Heart right ventricle (tissue), 16 donors: ENCODE results near the gene PRDM7. TPM values are rescaled to one million over a fixed set of nuclear protein-coding genes. Genes with fewer than 3 reads are reported as not detected.

Experiments
- ATAC-seq, 8 donors: fragments of 200-7000 bp; cut with Tn5 transposase; one replicate each; pipeline ENCODE4 v1.9.1; 2020; ENCODE audit warnings: mild to moderate bottlenecking in 8 of 8, moderate library complexity in 8 of 8, moderate number of reproducible peaks in 1 of 8
- DNase-seq, 2 donors: peaks; one replicate each; pipeline ENCODE4 v3.0.0-alpha.2; 2020
- H3K27ac ChIP-seq, 10 donors: fragments of 200-600 bp; sonication (generic) in 2 of 10; one replicate each; pipeline versions ENCODE4 v1.5.0 to v1.8.0; 2020 to 2022; ENCODE audit warnings: mild to moderate bottlenecking in 3 of 10
- H3K27me3 ChIP-seq, 7 donors: fragments of 200-600 bp; one replicate each; pipeline ENCODE4 v1.8.0; 2021 to 2022; ENCODE audit warnings: mild to moderate bottlenecking in 2 of 7
- H3K36me3 ChIP-seq, 9 donors: fragments of 200-600 bp; sonication (generic) in 1 of 9; one replicate each; pipeline versions ENCODE4 v1.5.0 to v1.8.0; 2020 to 2022; ENCODE audit warnings: mild to moderate bottlenecking in 2 of 9
- H3K4me1 ChIP-seq, 9 donors: fragments of 200-600 bp; sonication (generic) in 1 of 9; one replicate each; pipeline versions ENCODE4 v1.5.0 to v1.8.0; 2020 to 2022; ENCODE audit warnings: mild to moderate bottlenecking in 4 of 9
- H3K4me3 ChIP-seq, 10 donors: fragments of 200-600 bp; sonication (generic) in 2 of 10; one replicate each; pipeline versions ENCODE4 v1.5.0 to v1.8.0; 2020 to 2022; ENCODE audit warnings: mild to moderate bottlenecking in 7 of 10, moderate library complexity in 2 of 10
- H3K9me3 ChIP-seq, 11 donors: fragments of 200-600 bp in 10 of 11; sonication (generic) in 2 of 11; one replicate each; pipeline versions ENCODE4 v1.5.0 to v1.8.0; 2013 to 2022; ENCODE audit warnings: mild to moderate bottlenecking in 2 of 11, control low read depth in 1 of 11, moderate library complexity in 1 of 11
- WGBS, 2 donors: extraction: QIAGEN DNeasy Blood & Tissue Kit; methylation state at CpG; one replicate each; pipeline ENCODE4 v1.1.7; 2013; ENCODE audit warnings: inconsistent platforms in 1 of 2; 5-methylcytosine and 5-hydroxymethylcytosine counted together
- intact Hi-C, 10 donors: fragments of 100-400 bp; cut with DNase I; formaldehyde crosslinking; loops; one replicate each; pipeline versions ENCODE4 v1.11.1 to v1.14.2; 2022
- polyA plus RNA-seq, 2 donors: library from polyadenylated mRNA; stranded (reverse); fragments of 200-250 nt; gene quantifications; one replicate each; pipeline ENCODE4 v1.2.3, GENCODE V29; 2013
- total RNA-seq, 10 donors: library from RNA; stranded (reverse); fragmentation: NEBNext Ultra II Directional in 3 of 10; extraction: Animal tissue kit (Norgen Biotek cat#: 25700) in 3 of 10; gene quantifications; one replicate each; pipeline versions ENCODE4 v1.2.1 to v1.2.4, GENCODE V29; 2021 to 2023
- TF ChIP-seq, protein P1 (sequence below), 9 donors: fragments of 200-600 bp; sonication (generic) in 2 of 9; IDR thresholded peaks; one replicate each; pipeline versions ENCODE4 v1.5.0 to v1.8.0; 2021 to 2022; ENCODE audit warnings: antibody characterized with exemption in 9 of 9, mild to moderate bottlenecking in 5 of 9, moderate library complexity in 1 of 9
- donor health status: Arrhythmogenic right ventricular cardiomyopathy.
- donor health status: ischemic (EF 13 %, LVEDD 7.1; RV severe dilation, severe dysfunction).
- donor health status: healthy with polysubstance abuse.
- donor health status: DM: no; HTN: yes; CAD: no.
- donor health status: DM: no; HTN: no; CAD: no.
- donor health status: ischemic (EF 25% LVEDD 6.9; RV normal size, moderate dysfunction).
- donor health status: ischemic (EF 25% LVEDD 5.7; RV mildly dilated, moderate dysfunction).
- donor health status: healthy.
- donor health status: DM: yes; HTN: yes; CAD: no.
- donor health status: Ischemic cardiomyopathy.
- donor health status: ischemic (EF 35%, LVEDD 5.7; RV mildly dilated, moderate dysfunction).
- donor health status: nonischemic (EF 11% LVEDD 7.7; RV severe dilation, severe dysfunction).
- donor health status: DM: yes; HTN: yes; CAD: no.
- donor health status: PGD.
- donor health status: ischemic (EF 29% LVEDD 5.4; RV normal size, mild dysfunction).
- donor health status: nonischemic (EF 23%, LVEDD 6.1; RV moderate dilation, normal function).

The PRDM7 gene
- total and polyA plus RNA-seq, 12 donors: not detected

DNA sequence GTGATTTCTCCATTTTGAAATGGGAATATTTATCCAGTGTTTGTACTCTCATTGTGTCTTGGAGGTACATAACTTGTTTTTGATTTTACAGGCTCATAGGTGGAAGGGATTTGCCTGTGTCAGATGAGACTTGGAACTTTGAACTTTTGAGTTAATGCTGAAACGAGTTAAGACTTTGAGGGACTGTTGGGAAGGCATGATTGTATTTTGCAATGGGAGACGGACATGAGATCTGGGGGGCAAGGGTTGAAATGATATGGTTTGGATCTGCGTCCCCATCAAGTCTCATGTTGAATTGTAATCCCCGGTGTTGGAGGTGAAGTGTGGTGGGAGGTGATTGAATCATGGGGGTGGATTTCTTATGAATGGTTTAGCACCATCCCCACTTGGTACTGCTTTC, 21.8 kb downstream of the PRDM7 start:
- Histone ChIP-seq H3K27me3 (peaks cover 0 to 10% (median 0%) of the 10 kb centered on the region in 7 donors), H3K4me3 (no peak overlapping the region), H3K4me1 (no peaks in the 10 kb centered on the region), H3K36me3 (no peaks in the 10 kb centered on the region), H3K27ac (no peak overlapping the region), H3K9me3 (peaks cover 0 to 24% (median 13%) of the 10 kb centered on the region in 11 donors)
- no peak for DNase-seq
- no peak for ATAC-seq
- intact Hi-C loops: no loop called here
- 76 to 77% methylated on average over 4 of the region's 4 CpGs for WGBS, 2 donors
- TF ChIP-seq, protein P1, sequence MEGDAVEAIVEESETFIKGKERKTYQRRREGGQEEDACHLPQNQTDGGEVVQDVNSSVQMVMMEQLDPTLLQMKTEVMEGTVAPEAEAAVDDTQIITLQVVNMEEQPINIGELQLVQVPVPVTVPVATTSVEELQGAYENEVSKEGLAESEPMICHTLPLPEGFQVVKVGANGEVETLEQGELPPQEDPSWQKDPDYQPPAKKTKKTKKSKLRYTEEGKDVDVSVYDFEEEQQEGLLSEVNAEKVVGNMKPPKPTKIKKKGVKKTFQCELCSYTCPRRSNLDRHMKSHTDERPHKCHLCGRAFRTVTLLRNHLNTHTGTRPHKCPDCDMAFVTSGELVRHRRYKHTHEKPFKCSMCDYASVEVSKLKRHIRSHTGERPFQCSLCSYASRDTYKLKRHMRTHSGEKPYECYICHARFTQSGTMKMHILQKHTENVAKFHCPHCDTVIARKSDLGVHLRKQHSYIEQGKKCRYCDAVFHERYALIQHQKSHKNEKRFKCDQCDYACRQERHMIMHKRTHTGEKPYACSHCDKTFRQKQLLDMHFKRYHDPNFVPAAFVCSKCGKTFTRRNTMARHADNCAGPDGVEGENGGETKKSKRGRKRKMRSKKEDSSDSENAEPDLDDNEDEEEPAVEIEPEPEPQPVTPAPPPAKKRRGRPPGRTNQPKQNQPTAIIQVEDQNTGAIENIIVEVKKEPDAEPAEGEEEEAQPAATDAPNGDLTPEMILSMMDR (IDR thresholded peaks at IDR 0.05): no peak

DNA sequence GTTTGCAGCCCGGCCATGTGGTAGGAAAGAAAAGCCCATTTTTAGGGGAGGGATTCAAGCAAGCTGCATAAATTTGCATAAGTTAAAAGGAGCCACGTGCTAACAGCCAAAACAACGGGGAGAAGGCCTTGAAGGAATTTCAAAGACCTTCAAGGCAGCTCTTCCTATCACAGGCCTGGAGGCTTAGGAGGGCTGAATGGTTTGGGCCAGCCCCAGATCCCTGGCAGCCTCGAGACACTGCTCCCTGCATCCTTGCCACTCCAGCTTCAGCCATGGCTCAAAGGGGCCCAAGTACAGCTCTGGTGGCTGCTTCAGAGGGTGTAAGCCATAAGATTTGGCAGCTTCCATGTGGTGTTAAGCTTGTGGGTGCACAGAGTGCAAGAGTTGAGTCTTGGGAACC, 22.6 kb downstream of the PRDM7 start:
- TF ChIP-seq, protein P1 (IDR thresholded peaks at IDR 0.05): no peak
- DNase-seq: no peak

DNA sequence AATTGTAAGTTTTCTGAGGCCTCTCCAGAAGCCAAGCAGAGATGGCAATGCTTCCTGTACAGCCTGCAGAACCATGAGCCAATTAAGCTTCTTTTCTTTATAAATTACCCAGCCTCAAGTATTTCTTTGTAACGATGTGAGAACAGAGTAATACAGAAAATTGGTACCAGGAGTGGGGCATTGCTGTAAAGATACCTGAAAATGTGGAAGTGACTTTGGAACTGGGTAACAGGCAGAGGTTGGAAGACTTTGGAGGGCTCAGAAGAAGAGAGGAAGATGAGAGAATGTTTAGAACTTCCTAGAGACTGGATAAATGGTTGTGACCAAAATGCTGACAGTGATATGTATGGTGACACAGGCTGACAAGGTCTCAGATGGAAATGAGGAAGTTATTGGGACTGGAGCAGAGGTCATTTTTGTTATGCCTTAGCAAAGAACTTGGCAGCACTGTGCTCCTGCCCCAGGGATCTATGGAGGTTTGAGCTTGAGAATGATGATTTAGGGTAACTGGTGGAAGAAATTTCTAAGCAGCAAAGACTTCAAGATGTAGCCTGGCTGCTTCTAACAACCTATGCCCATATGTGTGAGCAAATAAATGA, 23.1 kb downstream of the PRDM7 start:
- Histone ChIP-seq H3K27me3 (peaks cover 0 to 10% (median 0%) of the 10 kb centered on the region in 7 donors), H3K27ac (no peak overlapping the region), H3K4me1 (no peaks in the 10 kb centered on the region), H3K9me3 (peaks cover 0 to 24% (median 13%) of the 10 kb centered on the region in 11 donors), H3K4me3 (no peak overlapping the region), H3K36me3 (no peaks in the 10 kb centered on the region)
- WGBS, 2 donors: 63 to 78% methylated on average over 1 of the region's 1 CpG
- no peak for ATAC-seq
- DNase-seq: no peak
- TF ChIP-seq, protein P1 (IDR thresholded peaks at IDR 0.05): no peak
- intact Hi-C loops: no loop called here

More for the DNA sequence above, 22.6 kb downstream of the PRDM7 start:
- H3K27me3 ChIP-seq: peaks cover 0 to 10% (median 0%) of the 10 kb centered on the region in 7 donors
- peaks cover 0 to 24% (median 13%) of the 10 kb centered on the region in 11 donors for H3K9me3 ChIP-seq
- H3K36me3 ChIP-seq: no peaks in the 10 kb centered on the region
- H3K27ac ChIP-seq: no peak overlapping the region
- H3K4me3 ChIP-seq: no peak overlapping the region
- H3K4me1 ChIP-seq: no peaks in the 10 kb centered on the region
- no peak for ATAC-seq
- 47 to 52% methylated on average over 4 of the region's 4 CpGs for WGBS, 2 donors
- intact Hi-C loops: no loop called here

DNA sequence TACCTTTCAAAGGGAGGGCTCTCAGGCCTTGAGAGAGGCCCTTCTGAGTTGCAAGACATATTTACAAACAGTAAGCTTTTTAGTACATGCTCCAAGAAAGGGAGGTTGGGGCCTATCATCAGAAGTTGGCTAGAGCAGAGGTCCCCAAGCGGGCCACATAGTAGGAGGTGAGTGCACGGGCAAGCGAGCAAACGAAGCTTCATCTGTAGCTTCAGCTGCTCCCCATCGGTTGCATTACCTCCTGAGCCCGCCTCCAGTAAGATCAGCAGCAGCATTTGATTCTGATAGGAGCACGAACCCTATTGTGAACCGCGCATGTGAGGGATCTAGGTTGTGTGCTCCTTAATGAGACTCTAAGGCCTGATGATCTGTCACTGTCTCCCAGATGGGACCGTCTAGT, 26.2 kb downstream of the PRDM7 start:
- ATAC-seq (no peak), DNase-seq (no peak)
- no peak overlapping the region for H3K27ac ChIP-seq
- no peaks in the 10 kb centered on the region for H3K36me3 ChIP-seq
- WGBS, 2 donors: 84 to 86% methylated on average over 10 of the region's 10 CpGs
- H3K27me3 ChIP-seq: peaks cover 0 to 16% (median 11%) of the 10 kb centered on the region in 7 donors
- peaks cover 8 to 15% (median 12%) of the 10 kb centered on the region in 9 donors for H3K4me1 ChIP-seq
- intact Hi-C loops: no loop called here
- no peak overlapping the region for H3K4me3 ChIP-seq
- peaks cover 0 to 24% (median 13%) of the 10 kb centered on the region in 11 donors for H3K9me3 ChIP-seq
- TF ChIP-seq, protein P1 (IDR thresholded peaks at IDR 0.05): no peak
